H9 (cell line): Measurements from ENCODE around the gene CD47. TPM values are rescaled to one million over a fixed set of nuclear protein-coding genes. Genes with fewer than 3 reads are reported as not detected.

Source experiments
- DNase-seq: peaks from one replicate; pipeline ENCODE4 v3.0.0-alpha.2; 2017
- H2AFZ ChIP-seq: one replicate; pipeline ENCODE4 v1.6.1; 2013; ENCODE audit warnings: mild to moderate bottlenecking, low read length, control low read depth, moderate library complexity
- H2AK5ac ChIP-seq: 2 replicates; pipeline ENCODE4 v1.6.1; 2013; ENCODE audit warnings: low read length, control low read depth, mixed read lengths; ENCODE audit not compliant: insufficient read length
- H2BK120ac ChIP-seq: one replicate; pipeline ENCODE4 v1.6.1; 2013; ENCODE audit warnings: low read depth, mild to moderate bottlenecking, low read length, control low read depth, inconsistent platforms; ENCODE audit not compliant: poor library complexity, severe bottlenecking
- H2BK12ac ChIP-seq: 2 replicates; pipeline ENCODE4 v1.6.1; 2013; ENCODE audit warnings: low read length, control low read depth, mixed read lengths, low read depth; ENCODE audit not compliant: insufficient read length
- H2BK15ac ChIP-seq: 2 replicates; pipeline ENCODE4 v1.6.1; 2013; ENCODE audit warnings: low read depth, low read length, control low read depth
- H2BK20ac ChIP-seq: one replicate; pipeline ENCODE4 v1.6.1; 2013; ENCODE audit warnings: low read depth, mild to moderate bottlenecking, low read length, control low read depth, inconsistent platforms; ENCODE audit not compliant: poor library complexity, severe bottlenecking
- H2BK5ac ChIP-seq: 2 replicates; pipeline ENCODE4 v1.6.1; 2013; ENCODE audit warnings: low read length, control low read depth, mixed read lengths; ENCODE audit not compliant: insufficient read length
- H3K14ac ChIP-seq: 2 replicates; pipeline ENCODE4 v1.6.1; 2013; ENCODE audit warnings: low read length, control low read depth; ENCODE audit not compliant: insufficient read depth
- H3K18ac ChIP-seq: 2 replicates; pipeline ENCODE4 v1.6.1; 2013; ENCODE audit warnings: low read depth, mild to moderate bottlenecking, mixed read lengths, low read length, control low read depth; ENCODE audit not compliant: insufficient read length
- H3K23ac ChIP-seq: 2 replicates; pipeline ENCODE4 v1.6.1; 2013; ENCODE audit warnings: low read length, control low read depth, mixed read lengths, low read depth; ENCODE audit not compliant: insufficient read length
- H3K23me2 ChIP-seq: 2 replicates; pipeline ENCODE4 v1.6.1; 2013; ENCODE audit warnings: low read depth, mild to moderate bottlenecking, mixed read lengths, low read length, control low read depth; ENCODE audit not compliant: insufficient read length, poor library complexity, severe bottlenecking
- H3K27ac ChIP-seq: 2 replicates; pipeline ENCODE4 v1.5.1; 2013; ENCODE audit warnings: low read length, control low read depth, mixed read lengths, low read depth; ENCODE audit not compliant: insufficient read length
- H3K27me3 ChIP-seq: 2 replicates; pipeline ENCODE4 v1.6.1; 2013; ENCODE audit warnings: low read length, control low read depth, inconsistent platforms; ENCODE audit not compliant: insufficient read depth
- H3K4ac ChIP-seq: 2 replicates; pipeline ENCODE4 v1.6.1; 2013; ENCODE audit warnings: low read depth, mild to moderate bottlenecking, control low read depth, inconsistent platforms, low read length, moderate library complexity
- H3K4me1 ChIP-seq: 2 replicates; pipeline ENCODE4 v1.6.1; 2013; ENCODE audit warnings: low read length, control low read depth, inconsistent platforms; ENCODE audit not compliant: insufficient read depth
- H3K4me2 ChIP-seq: 2 replicates; pipeline ENCODE4 v1.6.1; 2013; ENCODE audit warnings: low read length, control low read depth, mixed read lengths; ENCODE audit not compliant: insufficient read length, insufficient read depth
- H3K56ac ChIP-seq: 2 replicates; pipeline ENCODE4 v1.6.1; 2013; ENCODE audit warnings: low read depth, mild to moderate bottlenecking, mixed read lengths, low read length, control low read depth; ENCODE audit not compliant: insufficient read length
- H3K79me1 ChIP-seq: 2 replicates; pipeline ENCODE4 v1.6.1; 2013; ENCODE audit warnings: low read depth, mild to moderate bottlenecking, moderate library complexity, low read length, control low read depth, inconsistent platforms; ENCODE audit not compliant: insufficient read depth, poor library complexity, severe bottlenecking
- H3K79me2 ChIP-seq: 2 replicates; pipeline ENCODE4 v1.6.1; 2013; ENCODE audit warnings: low read length, control low read depth, inconsistent platforms; ENCODE audit not compliant: insufficient read depth
- H3K9ac ChIP-seq: 2 replicates; pipeline ENCODE4 v1.6.1; 2013; ENCODE audit warnings: low read length, control low read depth, mixed read lengths; ENCODE audit not compliant: insufficient read length; ENCODE audit errors: extremely low read depth
- H3K9me3 ChIP-seq: one replicate; pipeline ENCODE4 v1.6.1; 2013; ENCODE audit warnings: low read depth, low read length, inconsistent platforms; ENCODE audit not compliant: control insufficient read depth
- H3T11ph ChIP-seq: one replicate; pipeline ENCODE4 v1.6.1; 2013; ENCODE audit warnings: mild to moderate bottlenecking, low read length, control low read depth, inconsistent platforms
- H4K20me1 ChIP-seq: one replicate; pipeline ENCODE4 v1.6.1; 2013; ENCODE audit not compliant: control insufficient read depth, insufficient read length, insufficient read depth
- H4K5ac ChIP-seq: 2 replicates; pipeline ENCODE4 v1.6.1; 2013; ENCODE audit warnings: low read depth, mild to moderate bottlenecking, mixed read lengths, low read length, control low read depth; ENCODE audit not compliant: insufficient read length
- H4K8ac ChIP-seq: replicated peaks from 2 replicates; pipeline ENCODE4 v1.6.1; 2013; ENCODE audit warnings: low read length, control low read depth, mixed read lengths, low read depth; ENCODE audit not compliant: insufficient read length
- H4K91ac ChIP-seq: 2 replicates; pipeline ENCODE4 v1.6.1; 2013; ENCODE audit warnings: low read depth, mild to moderate bottlenecking, moderate library complexity, mixed read lengths, low read length, control low read depth; ENCODE audit not compliant: insufficient read length
- H3K27ac Mint-ChIP-seq, 3 experiments: 2 replicates in 2 of 3; 3 replicates in 1 of 3; pipeline ENCODE4 v1.8.0; 2020 to 2021; ENCODE audit warnings: mixed read lengths in 3 of 3, mild to moderate bottlenecking in 1 of 3, moderate library complexity in 1 of 3
- H3K27me3 Mint-ChIP-seq: 2 replicates; pipeline ENCODE4 v1.8.0; 2021; ENCODE audit warnings: low read depth, mild to moderate bottlenecking, moderate library complexity, mixed read lengths
- H3K36me3 Mint-ChIP-seq, 3 experiments: 2 replicates in 2 of 3; 3 replicates in 1 of 3; pipeline ENCODE4 v1.8.0; 2020 to 2021; ENCODE audit warnings: low read depth in 3 of 3, mixed read lengths in 3 of 3; ENCODE audit not compliant: insufficient read depth in 1 of 3
- H3K4me1 Mint-ChIP-seq, 2 experiments: 2 replicates each; pipeline ENCODE4 v1.8.0; 2020; ENCODE audit warnings: mixed read lengths in 2 of 2
- H3K4me3 Mint-ChIP-seq, 2 experiments: 2 replicates in 1 of 2; 3 replicates in 1 of 2; pipeline ENCODE4 v1.8.0; 2020 to 2021; ENCODE audit warnings: mild to moderate bottlenecking in 2 of 2, mixed read lengths in 2 of 2, moderate library complexity in 1 of 2
- H3K9me3 Mint-ChIP-seq, 2 experiments: 2 replicates in 1 of 2; 3 replicates in 1 of 2; pipeline ENCODE4 v1.8.0; 2020; ENCODE audit warnings: mild to moderate bottlenecking in 2 of 2, mixed read lengths in 2 of 2, moderate library complexity in 1 of 2
- CTCF ChIP-seq: fragments of 200-600 bp; sonication (generic); conservative IDR thresholded peaks from 3 replicates; pipeline ENCODE4 v1.8.0; 2021; ENCODE audit warnings: antibody characterized with exemption, mild to moderate bottlenecking
- WGBS: extraction: QIAGEN DNeasy Blood & Tissue Kit; methylation state at CpG from one replicate; pipeline ENCODE4 v1.1.7; 2013; ENCODE audit warnings: missing lambda C conversion rate, low lambda C conversion rate, mixed read lengths; ENCODE audit not compliant: insufficient read length; ENCODE audit errors: extremely low coverage; 5-methylcytosine and 5-hydroxymethylcytosine counted together
- total RNA-seq: library from RNA; stranded (reverse); gene quantifications from 2 replicates; pipeline ENCODE4 v1.2.1, GENCODE V29; 2021

Gene CD47
- total RNA-seq, 1 experiment from 2014 or later = 15.4 TPM

- Histone ChIP-seq H2BK20ac (no peak overlapping the region), H2BK15ac (no peak overlapping the region), H4K8ac (no peak overlapping the region), H3T11ph (no peak overlapping the region), H2BK120ac (no peak overlapping the region), H2AK5ac (no peak overlapping the region), H3K23me2 (no peaks in the 10 kb centered on the region), H3K23ac (no peak overlapping the region), H3K9ac (no peak overlapping the region), H4K5ac (no peak overlapping the region), H2BK5ac (no peak overlapping the region), H3K27me3 (no peaks in the 10 kb centered on the region), H4K20me1 (no peaks in the 10 kb centered on the region), H3K14ac (no peak overlapping the region), H4K91ac (no peak overlapping the region), H3K79me2 (no peaks in the 10 kb centered on the region), H2BK12ac (no peak overlapping the region), H3K79me1 (no peaks in the 10 kb centered on the region), H3K56ac (no peak overlapping the region), H3K27ac (no peak overlapping the region), H3K4ac (no peak overlapping the region), H3K4me1 (no peaks in the 10 kb centered on the region), H3K9me3 (no peaks in the 10 kb centered on the region), H3K4me2 (no peak overlapping the region), H2AFZ (no peak overlapping the region), H3K18ac (no peak overlapping the region)
- WGBS = no CpG with 5 or more reads among the region's 9 CpGs
- Mint-ChIP-seq H3K27ac (no peak overlapping the region), H3K27me3 (no peaks in the 10 kb centered on the region; the same call in 1 of the 2 replicates), H3K36me3 (no peaks in the 10 kb centered on the region), H3K4me1 (peaks cover 4 to 10% of the 10 kb centered on the region in 2 experiments; a peak in 3 of 4 replicates), H3K9me3 (no peaks in the 10 kb centered on the region), H3K4me3 (no peak overlapping the region)
- no peak for TF ChIP-seq CTCF
- no peak for DNase-seq
Observed at GRCh38 chr3:108099679-108100428, 9.0 kb upstream of the CD47 start.
